Esophagus muscularis mucosa (tissue), 4 donors: ENCODE data around the gene DNAAF1. TPM values are rescaled to one million over a fixed set of nuclear protein-coding genes. Genes with fewer than 3 reads are reported as not detected.
"Not testable (repeated sequence)": the region's sequence is repeated elsewhere in the genome, so short reads cannot be mapped to it uniquely, and the experiment has no call there.

ENCODE experiments used
- DNase-seq: peaks from one replicate; pipeline ENCODE4 v3.0.0-alpha.2; 2017; ENCODE audit errors: extremely low spot score
- H3K27ac ChIP-seq, 4 donors: fragments of 200-600 bp; sonication (generic); replicated peaks in 1 of 4; 1 replicate in 3 of 4; 2 replicates in 1 of 4; pipeline ENCODE4 v1.5.1; 2016 to 2019; ENCODE audit warnings: mild to moderate bottlenecking in 1 of 4
- H3K27me3 ChIP-seq, 4 donors: fragments of 200-600 bp; sonication (generic); one replicate each; pipeline versions ENCODE4 v1.5.1 to v1.6.0; 2016 to 2019
- H3K36me3 ChIP-seq, 4 donors: fragments of 200-600 bp; sonication (generic); one replicate each; pipeline ENCODE4 v1.5.1; 2016 to 2019
- H3K4me1 ChIP-seq, 4 donors: fragments of 200-600 bp; sonication (generic); one replicate each; pipeline ENCODE4 v1.5.1; 2016 to 2019
- H3K4me3 ChIP-seq, 4 donors: fragments of 200-600 bp; sonication (generic); 1 replicate in 2 of 4; 2 replicates in 2 of 4; pipeline ENCODE4 v1.5.1; 2016 to 2019; ENCODE audit warnings: mild to moderate bottlenecking in 4 of 4, moderate library complexity in 1 of 4
- H3K9me3 ChIP-seq, 4 donors: fragments of 200-600 bp; sonication (generic); 1 replicate in 3 of 4; 2 replicates in 1 of 4; pipeline ENCODE4 v1.5.1; 2016 to 2019
- EP300 ChIP-seq: sonication (generic); formaldehyde crosslinking; IDR thresholded peaks from one replicate; pipeline ENCODE4 v1.6.1; 2017; ENCODE audit warnings: antibody characterized with exemption
- POLR2A ChIP-seq: fragments of 450-650 bp; IDR thresholded peaks from one replicate; pipeline ENCODE4 v1.6.1; 2017; ENCODE audit warnings: antibody characterized with exemption, moderate library complexity, mild to moderate bottlenecking, low read depth
- POLR2AphosphoS5 ChIP-seq, 2 donors: sonication (generic); formaldehyde crosslinking; IDR thresholded peaks; one replicate each; pipeline ENCODE4 v1.6.1; 2017; ENCODE audit warnings: antibody characterized with exemption in 2 of 2
- WGBS: methylation state at CpG from one replicate; pipeline ENCODE4 v1.1.5; 2018; 5-methylcytosine and 5-hydroxymethylcytosine counted together
- intact Hi-C: fragments of 100-400 bp; cut with DNase I; formaldehyde crosslinking; loops from one replicate; pipeline ENCODE4 v1.15.1; 2023
- total RNA-seq, 4 donors: library from RNA; depleted of rRNA; stranded (reverse); fragments of >200 nt; gene quantifications; one replicate each; pipeline versions ENCODE4 v1.1.0 to v1.2.1, GENCODE V29; 2016
- TF ChIP-seq, protein P1 (sequence below), 3 experiments: fragments of 200-600 bp in 2 of 3; fragments of 450-650 bp in 1 of 3; sonication (generic) in 2 of 3; IDR thresholded peaks; one replicate each; pipeline ENCODE4 v1.5.1; 2017 to 2019; ENCODE audit warnings: antibody characterized with exemption in 3 of 3, mild to moderate bottlenecking in 2 of 3, moderate library complexity in 1 of 3

DNAAF1 gene
- total RNA-seq, 4 donors from 2014 or later = 0.66 to 0.78 TPM; not detected in 2

- peaks cover 24 to 39% (median 30%) of the 10 kb centered on the region in 4 donors for H3K4me1 ChIP-seq
- 2% methylated on average over 29 of the region's 94 CpGs for WGBS
- peak within 1 kb of the TSS; percentile 80 to 99 (median 96) for H3K4me3 ChIP-seq
- peaks cover 0 to 1% (median 0%) of the 10 kb centered on the region in 4 donors for H3K36me3 ChIP-seq
- intact Hi-C loops = loop anchor here (10.0 kb wide), 1 partner anchor 68 kb away; the partner anchor contains the start of gene TAF1C
- TF ChIP-seq EP300 = no peak
- peak; percentile 45 for TF ChIP-seq POLR2A
- TF ChIP-seq, protein P1, sequence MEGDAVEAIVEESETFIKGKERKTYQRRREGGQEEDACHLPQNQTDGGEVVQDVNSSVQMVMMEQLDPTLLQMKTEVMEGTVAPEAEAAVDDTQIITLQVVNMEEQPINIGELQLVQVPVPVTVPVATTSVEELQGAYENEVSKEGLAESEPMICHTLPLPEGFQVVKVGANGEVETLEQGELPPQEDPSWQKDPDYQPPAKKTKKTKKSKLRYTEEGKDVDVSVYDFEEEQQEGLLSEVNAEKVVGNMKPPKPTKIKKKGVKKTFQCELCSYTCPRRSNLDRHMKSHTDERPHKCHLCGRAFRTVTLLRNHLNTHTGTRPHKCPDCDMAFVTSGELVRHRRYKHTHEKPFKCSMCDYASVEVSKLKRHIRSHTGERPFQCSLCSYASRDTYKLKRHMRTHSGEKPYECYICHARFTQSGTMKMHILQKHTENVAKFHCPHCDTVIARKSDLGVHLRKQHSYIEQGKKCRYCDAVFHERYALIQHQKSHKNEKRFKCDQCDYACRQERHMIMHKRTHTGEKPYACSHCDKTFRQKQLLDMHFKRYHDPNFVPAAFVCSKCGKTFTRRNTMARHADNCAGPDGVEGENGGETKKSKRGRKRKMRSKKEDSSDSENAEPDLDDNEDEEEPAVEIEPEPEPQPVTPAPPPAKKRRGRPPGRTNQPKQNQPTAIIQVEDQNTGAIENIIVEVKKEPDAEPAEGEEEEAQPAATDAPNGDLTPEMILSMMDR (IDR thresholded peaks at IDR 0.05) = peak in 1 of 3 experiments; percentile 42
- peak; percentile 91 to 96 for TF ChIP-seq POLR2AphosphoS5 (IDR thresholded peaks at IDR 0.05)
- peak within 1 kb of the TSS; percentile 91 to 97 (median 96) for H3K27ac ChIP-seq
- no peaks in the 10 kb centered on the region for H3K27me3 ChIP-seq
- DNase-seq = peak; percentile 98
- no peaks in the 10 kb centered on the region for H3K9me3 ChIP-seq
These were observed 28.2 kb upstream of the DNAAF1 start, which contains the start of gene MBTPS1 for GRCh38 chr16:84116720-84117493. Gene MBTPS1 (minus strand): TSS chr16:84116942. CDS start chr16:84101783, 15,159 bp downstream.

DNA sequence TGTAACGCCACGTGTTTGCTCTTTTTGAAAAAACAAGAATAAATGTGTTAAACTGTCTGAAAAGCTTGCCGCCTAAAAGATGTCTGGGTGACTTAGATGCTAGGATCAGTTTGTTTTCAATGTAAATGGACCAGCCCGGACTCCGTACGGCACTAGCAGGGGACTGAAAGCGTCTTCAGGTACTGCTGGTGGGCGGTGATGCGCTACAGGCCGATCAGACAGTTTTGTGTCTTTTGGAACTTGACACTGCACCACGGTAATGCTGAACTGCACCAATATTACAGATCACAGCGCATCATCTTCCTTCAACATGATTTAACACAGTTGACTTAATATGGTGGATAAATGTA lies 27.6 kb upstream of the DNAAF1 start:
- DNase-seq = no peak
- intact Hi-C loops = loop anchor here (10.0 kb wide), 1 partner anchor 67 kb away; the partner anchor contains the start of gene TAF1C
- Histone ChIP-seq H3K4me3 (peak overlapping the region; percentile 80 to 99 (median 96)), H3K9me3 (no peaks in the 10 kb centered on the region), H3K36me3 (peaks cover 0 to 7% (median 3%) of the 10 kb centered on the region in 4 donors), H3K27ac (peak overlapping the region; percentile 91 to 97 (median 96)), H3K4me1 (peaks cover 24 to 39% (median 29%) of the 10 kb centered on the region in 4 donors), H3K27me3 (no peaks in the 10 kb centered on the region)
- TF ChIP-seq POLR2A (no peak), EP300 (no peak), POLR2AphosphoS5 (IDR thresholded peaks at IDR 0.05) (no peak)
- TF ChIP-seq, protein P1 (IDR thresholded peaks at IDR 0.05) = no peak
- WGBS = 10% methylated on average over 12 of the region's 12 CpGs

- H3K4me1 ChIP-seq = peaks cover 24 to 36% (median 29%) of the 10 kb centered on the region in 4 donors
- WGBS = 88% methylated on average over 5 of the region's 5 CpGs
- not testable (repeated sequence) for H3K4me3 ChIP-seq, H3K27me3 ChIP-seq, H3K27ac ChIP-seq, H3K9me3 ChIP-seq, DNase-seq
- H3K36me3 ChIP-seq = peaks cover 0 to 15% (median 10%) of the 10 kb centered on the region in 4 donors
- intact Hi-C loops = loop anchor here (10.0 kb wide), 1 partner anchor 66 kb away; the partner anchor contains the start of gene TAF1C
These were observed 26.8 kb upstream of the DNAAF1 start for GRCh38 chr16:84118315-84118714.

DNA sequence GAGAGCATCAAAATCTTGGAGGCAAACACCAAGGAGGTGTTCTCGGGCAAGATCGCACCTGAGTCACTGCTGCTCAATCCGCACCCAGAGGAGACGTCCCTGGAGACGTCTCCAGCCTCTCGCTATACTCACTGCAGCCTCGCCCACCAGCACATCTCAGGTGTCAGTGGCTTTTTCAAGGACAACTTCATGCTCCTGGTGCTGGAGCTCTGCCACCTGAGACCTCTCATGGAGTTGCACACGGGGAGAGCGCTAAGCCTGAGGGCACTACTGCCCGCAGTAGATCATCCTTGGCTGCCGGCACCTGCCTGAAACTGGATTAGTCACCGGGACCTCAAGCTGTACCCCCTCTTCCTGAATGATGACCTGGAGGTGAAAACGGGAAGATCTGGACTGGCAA lies 25.7 kb upstream of the DNAAF1 start:
- Histone ChIP-seq H3K27me3 (no peaks in the 10 kb centered on the region), H3K27ac (no peak overlapping the region), H3K4me1 (peaks cover 22 to 26% (median 26%) of the 10 kb centered on the region in 4 donors), H3K4me3 (no peak overlapping the region), H3K9me3 (no peaks in the 10 kb centered on the region), H3K36me3 (peaks cover 0 to 26% (median 17%) of the 10 kb centered on the region in 4 donors)
- TF ChIP-seq, protein P1 (IDR thresholded peaks at IDR 0.05) = no peak
- TF ChIP-seq POLR2AphosphoS5 (IDR thresholded peaks at IDR 0.05) (no peak), POLR2A (no peak), EP300 (no peak)
- intact Hi-C loops = loop anchor here (10.0 kb wide), 1 partner anchor 65 kb away; the partner anchor contains the start of gene TAF1C
- DNase-seq = no peak
- 93% methylated on average over 11 of the region's 13 CpGs for WGBS

DNA sequence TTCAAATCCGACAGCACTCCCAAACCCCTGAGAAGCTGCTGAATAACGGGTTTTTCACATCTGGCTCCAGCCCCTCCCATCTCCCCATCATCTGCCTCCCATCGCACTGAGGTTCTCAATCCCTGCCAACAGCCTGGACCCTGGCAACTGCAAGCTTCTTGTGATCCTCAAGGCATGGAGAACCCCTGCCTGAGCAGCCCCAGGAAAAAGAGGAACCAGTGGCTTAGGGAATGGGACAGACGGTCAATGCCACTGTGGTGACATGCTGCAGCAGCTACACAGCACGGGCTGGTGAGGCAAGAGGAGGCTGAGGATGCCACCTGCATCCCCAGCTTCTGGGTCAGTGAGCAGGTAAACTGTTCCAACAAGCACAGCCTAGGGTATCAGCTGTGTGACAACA lies 25.1 kb upstream of the DNAAF1 start:
- Histone ChIP-seq H3K4me1 (peaks cover 16 to 20% (median 19%) of the 10 kb centered on the region in 4 donors), H3K9me3 (no peaks in the 10 kb centered on the region), H3K4me3 (no peak overlapping the region), H3K36me3 (peaks cover 0 to 28% (median 21%) of the 10 kb centered on the region in 4 donors), H3K27ac (no peak overlapping the region), H3K27me3 (no peaks in the 10 kb centered on the region)
- 74% methylated on average over 3 of the region's 5 CpGs for WGBS
- intact Hi-C loops = no loop called here
- DNase-seq = no peak
- no peak for TF ChIP-seq POLR2A
- TF ChIP-seq, protein P1 (IDR thresholded peaks at IDR 0.05) = no peak
- TF ChIP-seq EP300 = no peak
- TF ChIP-seq POLR2AphosphoS5 (IDR thresholded peaks at IDR 0.05) = no peak
